Mammary epithelial cell (primary cell): ENCODE results near the gene GPR146.

ENCODE experiments used
- CTCF ChIP-seq, 2 donors: IDR thresholded peaks in 1 of 2; conservative IDR thresholded peaks in 1 of 2; 2 replicates each; pipeline ENCODE4 v1.5.1; 2011 to 2012; ENCODE audit warnings: inconsistent platforms in 2 of 2, low read length in 2 of 2, mild to moderate bottlenecking in 2 of 2, control low read depth in 1 of 2, low read depth in 1 of 2; ENCODE audit not compliant: insufficient read depth in 1 of 2; ENCODE audit errors: extremely low read depth in 1 of 2
- EZH2 ChIP-seq: IDR thresholded peaks from 2 replicates; pipeline ENCODE4 v1.6.1; 2012; ENCODE audit warnings: low read length, inconsistent platforms, borderline replicate concordance

- TF ChIP-seq CTCF (conservative IDR thresholded peaks at IDR 0.05 in 1 of 2, IDR thresholded peaks at IDR 0.05 in 1 of 2; ENCODE audit: extremely low read depth in 1 of 2, insufficient read depth in 1 of 2, low read depth in 1 of 2, low read length in 2 of 2) (no peak), EZH2 (no peak)
Observed at GRCh38 chr7:1057416-1058291, 13.3 kb downstream of the GPR146 start.
